Measurements from ENCODE around the gene MAP4K4.
"Not testable (repeated sequence)": the region's sequence is repeated elsewhere in the genome, so short reads cannot be mapped to it uniquely, and the experiment has no call there.

MAP4K4 gene

DNA sequence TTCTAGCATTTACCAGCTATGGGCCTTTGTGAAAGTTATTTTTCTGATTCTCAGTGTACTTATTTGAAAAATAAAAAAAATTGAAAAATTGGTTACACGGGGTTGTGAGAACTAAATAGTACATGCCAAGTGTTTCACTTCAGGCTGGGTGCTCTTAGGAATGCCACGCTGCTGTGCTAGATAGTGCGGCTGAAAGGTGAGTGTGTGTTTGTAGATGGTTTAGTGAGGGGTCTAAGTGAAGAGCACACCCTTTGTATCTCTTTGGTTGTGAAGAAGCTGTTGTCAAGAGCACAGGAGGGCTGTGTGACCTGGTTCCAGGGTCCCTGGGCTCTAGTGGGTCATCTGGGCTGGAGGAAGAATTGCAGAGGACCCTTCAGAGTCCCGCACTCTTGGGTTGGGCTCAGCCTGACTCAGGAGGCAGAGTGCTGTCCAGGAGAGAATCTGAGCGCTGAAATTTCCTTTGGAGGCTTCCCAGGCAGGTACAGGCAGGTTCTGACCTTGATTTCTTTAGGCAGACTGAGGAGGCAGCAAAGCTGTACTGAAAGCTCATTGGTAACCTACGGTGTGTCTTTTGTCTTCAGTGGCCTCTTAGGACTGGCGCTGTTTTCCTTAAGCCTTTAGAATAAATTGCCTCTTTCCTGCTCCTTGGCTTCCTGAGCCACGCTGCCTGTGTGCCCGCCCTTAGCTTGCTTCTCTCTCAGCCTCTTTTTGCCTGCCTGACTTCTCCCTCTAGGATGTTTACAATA, 44.4 kb downstream of the MAP4K4 start:
- DNase-seq (ENCODE audit: low read depth in 1 of 2, low spot score in 1 of 2) = no peak
- no peak for TF ChIP-seq JUND (IDR thresholded peaks at IDR 0.05; ENCODE audit: low read depth)
- in situ Hi-C loops (cut with HindIII; ENCODE audit: low pct_unique_long_range_greater_than_20kb, low sequenced_read_pairs) = no loop called here

DNA sequence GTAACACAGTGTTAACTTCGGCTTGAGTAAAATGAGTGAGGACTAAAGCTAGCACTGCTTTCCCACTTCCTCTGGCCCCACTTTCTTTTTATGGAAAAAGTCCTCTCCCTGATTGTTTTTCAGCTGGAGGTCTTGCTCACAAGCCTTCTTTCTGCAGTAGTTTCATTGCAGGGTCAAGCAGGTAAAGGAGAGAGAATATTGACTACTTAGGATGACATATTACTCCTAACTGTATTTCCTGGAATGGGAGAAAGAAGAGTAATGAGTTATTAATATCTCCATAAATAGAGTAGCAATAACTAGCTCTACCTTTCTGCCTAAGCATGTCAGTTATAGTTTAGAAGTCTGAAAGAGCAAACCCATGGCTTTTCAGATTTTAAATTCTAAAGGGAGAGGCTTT, 45.0 kb downstream of the MAP4K4 start:
- in situ Hi-C loops (cut with HindIII; ENCODE audit: low pct_unique_long_range_greater_than_20kb, low sequenced_read_pairs) = no loop called here
- no peak for DNase-seq (ENCODE audit: low read depth in 1 of 2, low spot score in 1 of 2)
- TF ChIP-seq JUND (IDR thresholded peaks at IDR 0.05; ENCODE audit: low read depth) = no peak

DNA sequence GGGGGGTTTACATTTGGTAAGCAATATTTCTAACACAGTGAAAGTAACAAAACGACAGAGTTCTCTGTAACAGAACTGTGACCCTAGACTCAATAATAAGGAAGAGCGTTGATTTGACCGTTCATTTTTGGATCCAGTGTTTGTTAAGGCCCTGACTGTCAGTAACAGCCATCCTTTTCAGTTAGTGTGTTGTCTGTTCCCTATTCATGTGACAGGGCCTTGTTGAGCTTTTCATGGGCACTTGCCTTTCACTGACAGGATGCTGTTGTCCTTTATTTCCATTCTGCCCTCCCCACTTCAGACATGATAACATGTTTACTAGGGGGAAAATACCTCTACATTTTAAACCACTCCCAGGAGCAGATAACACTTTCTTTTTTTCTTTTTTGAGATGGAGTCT, 45.8 kb downstream of the MAP4K4 start:
- DNase-seq (ENCODE audit: low read depth in 1 of 2, low spot score in 1 of 2) = no peak
- in situ Hi-C loops (cut with HindIII; ENCODE audit: low pct_unique_long_range_greater_than_20kb, low sequenced_read_pairs) = no loop called here
- TF ChIP-seq JUND (IDR thresholded peaks at IDR 0.05; ENCODE audit: low read depth) = no peak

DNA sequence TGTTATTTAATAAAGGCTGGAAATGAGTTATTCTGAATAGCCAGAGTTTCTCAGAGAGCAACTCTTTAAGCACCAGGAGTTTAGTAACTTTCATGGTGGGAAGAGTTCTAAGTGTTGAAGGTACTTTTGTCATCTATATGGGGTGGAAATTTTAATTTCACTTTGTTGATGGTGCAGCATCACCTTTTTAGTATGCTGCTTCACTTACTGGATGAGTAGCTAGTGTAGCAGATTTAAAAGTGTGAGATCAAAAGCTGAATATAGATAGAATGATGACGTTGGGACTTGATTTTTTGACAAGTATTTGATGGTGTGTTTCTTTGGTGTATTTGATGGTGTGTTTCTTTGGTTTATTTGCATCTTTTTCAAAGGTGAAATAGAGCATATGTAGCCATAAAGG, 47.3 kb downstream of the MAP4K4 start:
- TF ChIP-seq JUND (IDR thresholded peaks at IDR 0.05; ENCODE audit: low read depth) = no peak
- DNase-seq (ENCODE audit: low read depth in 1 of 2, low spot score in 1 of 2) = no peak
- in situ Hi-C loops (cut with HindIII; ENCODE audit: low pct_unique_long_range_greater_than_20kb, low sequenced_read_pairs) = no loop called here

DNA sequence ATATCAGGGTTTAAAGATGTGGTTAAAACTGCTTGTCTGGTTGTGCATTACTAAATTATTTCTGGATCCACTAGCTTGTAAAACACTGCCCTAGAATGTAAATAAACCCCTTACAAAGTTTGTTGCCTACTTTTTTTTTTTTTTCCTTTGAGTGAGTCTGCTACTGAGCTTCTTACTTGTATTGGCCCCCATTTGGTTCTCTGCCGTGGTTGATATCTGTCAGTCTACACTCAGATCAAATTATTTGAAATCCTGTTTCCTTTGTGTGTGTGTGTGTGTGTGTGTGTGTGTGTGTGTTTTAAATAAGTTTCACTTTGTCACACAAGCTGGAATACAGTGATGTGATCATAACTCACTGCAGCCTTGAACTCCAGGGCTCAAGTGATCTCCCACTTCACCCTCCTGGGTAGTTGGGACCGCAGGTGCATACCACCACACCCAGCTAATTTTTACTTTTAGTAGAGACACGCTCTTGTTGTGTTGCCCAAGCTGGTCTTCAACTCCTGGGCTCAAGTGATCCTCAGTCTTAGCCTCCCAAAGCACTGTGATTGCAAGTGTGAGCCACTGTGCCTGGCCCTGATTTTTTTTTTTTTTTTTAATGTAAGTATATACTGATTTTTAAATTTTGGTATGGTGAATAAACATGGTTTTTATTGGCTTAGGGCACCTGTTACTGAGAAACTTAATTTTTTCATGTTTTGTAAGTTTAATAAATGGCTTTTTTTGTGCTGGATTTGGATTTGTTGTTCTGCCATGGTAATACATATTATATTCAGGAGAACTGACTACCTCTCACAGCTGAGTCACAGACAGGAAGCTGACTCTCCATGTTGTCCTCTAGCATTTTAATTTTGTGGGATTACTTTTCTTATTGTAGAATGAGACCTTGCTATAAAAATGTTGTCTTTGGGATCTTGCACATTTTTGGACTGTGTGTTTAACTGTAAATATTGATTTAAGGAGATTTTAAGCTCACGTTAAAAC, 48.5 kb downstream of the MAP4K4 start:
- DNase-seq (ENCODE audit: low read depth in 1 of 2, low spot score in 1 of 2) = no peak
- TF ChIP-seq JUND (IDR thresholded peaks at IDR 0.05; ENCODE audit: low read depth) = no peak
- in situ Hi-C loops (cut with HindIII; ENCODE audit: low pct_unique_long_range_greater_than_20kb, low sequenced_read_pairs) = no loop called here

DNA sequence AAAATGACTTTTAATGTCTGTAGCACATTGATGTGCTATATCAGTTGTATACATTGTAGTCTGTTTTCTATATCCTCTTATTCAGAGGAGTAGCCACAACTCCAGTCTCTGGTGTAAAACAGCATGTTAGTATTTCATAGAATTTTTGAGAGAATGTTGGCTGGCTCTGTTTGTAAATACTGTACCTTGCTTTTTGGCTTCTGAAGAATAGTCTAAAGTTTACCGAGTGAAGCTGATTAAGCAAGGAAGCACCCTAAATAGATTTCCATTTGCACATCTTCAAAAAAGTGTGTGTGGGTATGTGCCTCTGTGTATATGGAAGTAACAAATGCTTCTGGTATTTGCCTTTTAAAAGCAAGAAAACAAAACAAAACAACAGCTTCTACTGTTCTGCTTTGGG, 50.5 kb downstream of the MAP4K4 start:
- in situ Hi-C loops (cut with HindIII; ENCODE audit: low pct_unique_long_range_greater_than_20kb, low sequenced_read_pairs) = no loop called here
- TF ChIP-seq JUND (IDR thresholded peaks at IDR 0.05; ENCODE audit: low read depth) = no peak
- DNase-seq (ENCODE audit: low read depth in 1 of 2, low spot score in 1 of 2) = no peak

DNA sequence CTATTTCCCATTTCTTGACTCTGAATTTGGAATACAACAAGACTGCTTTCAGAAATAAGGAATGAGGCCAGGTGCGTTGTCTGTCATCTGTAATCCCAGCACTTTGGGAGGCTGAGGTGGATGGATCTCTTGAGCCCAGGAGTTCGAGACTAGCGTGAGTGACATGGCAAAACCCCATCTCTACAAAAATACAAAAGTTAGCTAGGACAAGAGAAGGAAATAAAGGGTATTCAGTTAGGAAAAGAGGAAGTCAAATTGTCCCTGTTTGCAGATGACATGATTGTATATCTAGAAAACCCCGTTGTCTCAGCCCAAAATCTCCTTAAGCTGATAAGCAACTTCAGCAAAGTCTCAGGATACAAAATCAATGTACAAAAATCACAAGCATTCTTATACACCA, 51.0 kb downstream of the MAP4K4 start:
- DNase-seq (ENCODE audit: low read depth in 1 of 2, low spot score in 1 of 2); in situ Hi-C loops (cut with HindIII; ENCODE audit: low pct_unique_long_range_greater_than_20kb, low sequenced_read_pairs): not testable (repeated sequence)

DNA sequence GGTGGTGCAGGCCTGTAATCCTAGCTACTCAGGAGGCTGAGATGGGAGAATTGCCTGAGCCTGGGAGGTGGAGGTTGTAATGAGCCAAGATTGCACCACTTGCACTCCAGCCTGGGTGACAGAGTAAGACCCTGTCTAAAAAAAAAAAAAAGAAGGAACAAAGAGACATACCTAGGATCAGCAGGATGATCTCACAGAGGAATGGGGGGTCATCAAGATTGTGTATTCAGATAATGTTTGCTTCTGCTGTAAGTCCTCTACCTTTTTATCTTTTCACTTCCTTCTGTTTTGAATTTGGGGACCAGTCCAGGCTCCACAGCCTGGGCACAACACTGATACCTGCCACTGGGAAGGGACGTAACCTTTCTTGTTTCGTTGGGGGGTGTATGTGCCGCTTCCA, 53.2 kb downstream of the MAP4K4 start:
- in situ Hi-C loops (cut with HindIII; ENCODE audit: low pct_unique_long_range_greater_than_20kb, low sequenced_read_pairs) = no loop called here
- TF ChIP-seq JUND (IDR thresholded peaks at IDR 0.05; ENCODE audit: low read depth) = no peak
- DNase-seq (ENCODE audit: low read depth in 1 of 2, low spot score in 1 of 2) = no peak

DNA sequence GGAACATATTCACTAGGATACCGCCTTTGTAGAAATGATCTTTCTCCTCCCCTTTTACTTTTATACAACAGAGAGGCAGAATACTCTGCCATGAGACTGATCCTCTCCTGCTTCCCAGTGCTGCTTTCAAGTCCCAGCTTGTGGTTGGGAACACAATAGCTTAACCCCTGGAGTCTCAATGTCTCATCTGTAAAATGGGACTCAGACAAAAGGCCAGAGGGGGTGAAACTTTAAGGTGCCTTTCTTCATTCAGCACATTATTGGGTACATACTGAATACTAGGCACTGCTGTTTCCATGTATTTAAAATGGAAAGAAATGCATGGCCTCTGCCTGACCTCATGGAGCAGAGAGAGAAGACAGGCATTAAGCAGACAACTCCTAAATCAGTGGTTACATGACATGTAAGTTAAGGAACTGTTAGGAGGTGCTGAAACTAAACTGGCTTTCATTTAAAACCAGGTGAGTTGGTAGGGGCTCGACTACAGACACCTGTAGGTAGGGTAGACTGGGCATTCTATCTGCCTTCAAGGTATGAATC, 53.8 kb downstream of the MAP4K4 start:
- TF ChIP-seq JUND (IDR thresholded peaks at IDR 0.05; ENCODE audit: low read depth) = no peak
- no peak for DNase-seq (ENCODE audit: low read depth in 1 of 2, low spot score in 1 of 2)
- in situ Hi-C loops (cut with HindIII; ENCODE audit: low pct_unique_long_range_greater_than_20kb, low sequenced_read_pairs) = no loop called here

DNA sequence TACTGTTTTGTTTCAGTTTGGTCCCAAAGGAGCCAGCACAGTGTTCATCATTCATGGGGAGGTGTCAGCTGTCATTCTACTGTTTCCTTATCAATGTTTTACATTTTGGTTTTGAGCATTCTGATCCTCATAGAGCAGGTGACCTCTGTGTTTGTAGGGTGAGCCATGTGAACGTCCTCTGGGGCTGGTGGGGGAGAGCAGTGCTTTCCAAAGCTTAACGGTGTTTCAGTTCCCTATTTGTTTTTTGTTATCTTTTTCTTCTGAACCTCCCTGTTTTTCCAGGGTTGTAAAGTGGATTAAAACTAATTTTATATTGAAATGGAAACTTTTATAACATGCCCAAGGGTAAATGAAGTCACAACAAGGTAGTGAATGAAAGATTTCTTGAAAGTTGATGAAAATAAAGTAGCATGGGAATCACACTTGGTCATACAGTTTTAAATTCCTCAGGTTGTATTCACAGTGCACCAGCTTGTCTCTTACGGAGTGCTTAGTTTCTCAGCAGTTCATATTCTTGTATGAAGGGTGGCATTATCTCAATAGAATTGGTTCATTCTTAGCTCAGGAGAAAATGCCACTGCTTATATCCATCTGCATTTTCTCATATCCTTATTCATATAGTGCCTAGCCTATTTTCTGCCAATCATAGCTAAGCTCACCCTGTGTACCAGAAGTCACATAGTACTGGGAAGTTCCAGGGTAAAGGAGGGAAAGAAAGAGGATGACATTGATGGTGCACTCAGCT, 54.5 kb downstream of the MAP4K4 start:
- in situ Hi-C loops (cut with HindIII; ENCODE audit: low pct_unique_long_range_greater_than_20kb, low sequenced_read_pairs) = no loop called here
- no peak for DNase-seq (ENCODE audit: low read depth in 1 of 2, low spot score in 1 of 2)
- no peak for TF ChIP-seq JUND (IDR thresholded peaks at IDR 0.05; ENCODE audit: low read depth)

DNA sequence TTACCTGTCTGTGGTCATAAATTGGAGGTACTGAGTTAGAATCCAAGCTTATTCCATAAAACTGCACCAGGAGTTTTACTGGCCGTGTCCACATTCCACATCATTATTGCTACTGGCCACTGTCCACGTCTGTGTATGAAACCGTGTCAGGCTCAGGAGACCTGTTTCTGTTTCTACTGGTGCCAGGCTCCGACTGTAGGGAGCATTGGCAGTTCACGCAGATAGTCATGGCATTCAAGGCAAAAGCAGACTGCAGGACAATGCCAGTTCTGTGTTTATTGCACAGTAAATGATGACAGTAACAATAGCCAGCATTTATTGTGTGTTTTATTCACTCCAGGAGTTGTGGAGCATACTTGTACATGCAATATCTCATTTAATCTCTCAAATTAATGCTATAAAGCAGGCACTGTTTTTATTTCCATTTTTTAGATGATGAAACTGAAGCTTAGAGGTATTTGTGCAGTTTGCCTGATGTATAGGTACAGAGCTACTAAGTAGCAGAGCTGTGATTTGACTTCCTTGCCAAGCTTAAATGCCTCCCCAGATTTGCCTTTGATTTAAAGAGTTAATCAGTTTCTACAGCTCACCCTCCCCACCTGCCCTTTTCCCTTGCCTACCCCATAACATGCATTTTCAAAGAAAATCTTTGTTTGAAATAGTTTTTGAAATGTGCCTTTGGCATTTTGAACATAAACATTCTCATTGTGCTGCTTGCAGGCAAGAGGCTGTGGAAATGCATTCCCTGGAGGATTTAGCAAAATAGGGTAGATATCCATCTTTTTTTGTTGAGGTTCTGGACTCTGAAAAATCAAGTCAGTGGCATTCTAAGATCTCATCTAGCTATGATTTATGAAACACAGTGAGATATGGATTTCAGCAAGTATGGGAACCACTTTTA, 55.5 kb downstream of the MAP4K4 start:
- DNase-seq (ENCODE audit: low read depth in 1 of 2, low spot score in 1 of 2) = no peak
- in situ Hi-C loops (cut with HindIII; ENCODE audit: low pct_unique_long_range_greater_than_20kb, low sequenced_read_pairs) = no loop called here
- no peak for TF ChIP-seq JUND (IDR thresholded peaks at IDR 0.05; ENCODE audit: low read depth)

Data from T47D (cell line).